Hepatocyte (in vitro differentiated cells): ENCODE results near the gene ADCY2. TPM values are rescaled to one million over a fixed set of nuclear protein-coding genes. Genes with fewer than 3 reads are reported as not detected.

Source experiments
- DNase-seq: peaks from one replicate; pipeline ENCODE4 v3.0.0-alpha.2; 2016; ENCODE audit warnings: low spot score
- H2AFZ ChIP-seq: fragments of 200-600 bp; sonication (generic); 2 replicates; pipeline ENCODE4 v1.6.0; 2016; ENCODE audit warnings: antibody characterized with exemption, mild to moderate bottlenecking
- H3K27ac ChIP-seq: fragments of 200-600 bp; sonication (generic); 2 replicates; pipeline ENCODE4 v1.5.1; 2016; ENCODE audit warnings: mild to moderate bottlenecking
- H3K27me3 ChIP-seq: fragments of 200-600 bp; sonication (generic); 2 replicates; pipeline ENCODE4 v1.6.1; 2016
- H3K36me3 ChIP-seq: fragments of 200-600 bp; sonication (generic); replicated peaks from 2 replicates; pipeline ENCODE4 v1.5.1; 2016; ENCODE audit warnings: low read depth; ENCODE audit not compliant: insufficient read depth
- H3K4me1 ChIP-seq: fragments of 200-600 bp; sonication (generic); 2 replicates; pipeline ENCODE4 v1.5.1; 2016; ENCODE audit warnings: mild to moderate bottlenecking, moderate library complexity; ENCODE audit not compliant: insufficient read depth
- H3K4me2 ChIP-seq: fragments of 200-600 bp; sonication (generic); 2 replicates; pipeline ENCODE4 v1.6.0; 2016
- H3K4me3 ChIP-seq: fragments of 200-600 bp; sonication (generic); 2 replicates; pipeline ENCODE4 v1.5.1; 2016; ENCODE audit warnings: mild to moderate bottlenecking
- H3K79me2 ChIP-seq: fragments of 200-600 bp; sonication (generic); 2 replicates; pipeline ENCODE4 v1.6.0; 2017; ENCODE audit warnings: mild to moderate bottlenecking
- H3K9me2 ChIP-seq: fragments of 200-600 bp; sonication (generic); replicated peaks from 2 replicates; pipeline ENCODE4 v1.6.0; 2017; ENCODE audit warnings: mild to moderate bottlenecking; ENCODE audit not compliant: insufficient read depth
- H3K9me3 ChIP-seq: fragments of 200-600 bp; sonication (generic); 2 replicates; pipeline ENCODE4 v1.5.1; 2016; ENCODE audit warnings: low read depth, mild to moderate bottlenecking
- H4K20me1 ChIP-seq: fragments of 200-600 bp; sonication (generic); 2 replicates; pipeline ENCODE4 v1.6.0; 2016; ENCODE audit warnings: mild to moderate bottlenecking; ENCODE audit not compliant: insufficient read depth, poor library complexity, severe bottlenecking
- CTCF ChIP-seq: fragments of 200-600 bp; sonication (generic); IDR thresholded peaks from 2 replicates; pipeline ENCODE4 v1.5.1; 2016; ENCODE audit warnings: antibody characterized with exemption, mild to moderate bottlenecking; ENCODE audit not compliant: poor library complexity
- EZH2 ChIP-seq: fragments of 200-600 bp; sonication (generic); IDR thresholded peaks from 2 replicates; pipeline ENCODE4 v1.6.1; 2016; ENCODE audit warnings: antibody characterized with exemption, mild to moderate bottlenecking, borderline replicate concordance
- EZH2phosphoT487 ChIP-seq: fragments of 200-600 bp; sonication (generic); IDR thresholded peaks from one replicate; pipeline ENCODE4 v1.6.1; 2018; ENCODE audit warnings: antibody characterized with exemption, mild to moderate bottlenecking, low read depth, moderate library complexity; ENCODE audit not compliant: unreplicated experiment, severe bottlenecking
- WGBS: methylation state at CpG from one replicate; pipeline ENCODE4 v1.1.6; 2016; ENCODE audit warnings: low lambda C conversion rate; ENCODE audit errors: missing lambda C conversion rate; 5-methylcytosine and 5-hydroxymethylcytosine counted together
- polyA plus RNA-seq: library from polyadenylated mRNA; unstranded; fragments of >200 nt; fragmentation: Nextera tagmentation; extraction: Ambion mirVana; gene quantifications from 2 replicates; pipeline ENCODE4 v1.2.1, GENCODE V29; 2016
- total RNA-seq: library from RNA; depleted of rRNA; stranded (reverse); fragments of >200 nt; gene quantifications from 2 replicates; pipeline ENCODE4 v1.2.3, GENCODE V29; 2014

ADCY2 gene
- total and polyA plus RNA-seq, 2 experiments from 2014 or later, result 3.2 to 8.5 TPM

- H3K79me2 ChIP-seq, result no peaks in the 10 kb centered on the region
- H3K27me3 ChIP-seq, result peaks cover 26% of the 10 kb centered on the region
- no peak overlapping the region for H3K27ac ChIP-seq
- H3K9me2 ChIP-seq, result no peaks in the 10 kb centered on the region
- peak overlapping the region; percentile 43 for H2AFZ ChIP-seq
- no peaks in the 10 kb centered on the region for H3K4me1 ChIP-seq
- TF ChIP-seq EZH2phosphoT487 (no peak), EZH2 (peak; percentile 11), CTCF (no peak)
- H3K4me2 ChIP-seq, result peak overlapping the region; percentile 82
- no peaks in the 10 kb centered on the region for H4K20me1 ChIP-seq
- no peak for DNase-seq
- H3K9me3 ChIP-seq, result no peaks in the 10 kb centered on the region
- H3K4me3 ChIP-seq, result peak overlapping the region; percentile 8
- WGBS, result 17% methylated on average over 1 of the region's 31 CpGs
- H3K36me3 ChIP-seq, result no peaks in the 10 kb centered on the region
Measured at GRCh38 chr5:7395432-7395946, 449 bp upstream of the ADCY2 start.

- 2% methylated on average over 27 of the region's 27 CpGs for WGBS
- TF ChIP-seq CTCF, result peak; percentile 48
- TF ChIP-seq EZH2, result no peak
- Histone ChIP-seq H4K20me1 (no peaks in the 10 kb centered on the region), H3K36me3 (no peaks in the 10 kb centered on the region), H3K9me2 (no peaks in the 10 kb centered on the region), H3K27ac (no peak overlapping the region), H2AFZ (peak overlapping the region; percentile 54), H3K4me2 (peak overlapping the region; percentile 88), H3K79me2 (no peaks in the 10 kb centered on the region), H3K4me1 (no peaks in the 10 kb centered on the region), H3K4me3 (peak overlapping the region; percentile 49), H3K9me3 (no peaks in the 10 kb centered on the region), H3K27me3 (peaks cover 28% of the 10 kb centered on the region)
- DNase-seq, result peak; percentile 49
Measured at GRCh38 chr5:7396713-7397454, 946 bp downstream of the ADCY2 start.

GRCh38 chr5:7397937-7398336 is 2.0 kb downstream of the ADCY2 start:
- Histone ChIP-seq H3K27me3 (peaks cover 34% of the 10 kb centered on the region), H4K20me1 (no peaks in the 10 kb centered on the region), H3K9me2 (no peaks in the 10 kb centered on the region), H3K4me2 (peak overlapping the region; percentile 88), H3K9me3 (no peaks in the 10 kb centered on the region), H3K36me3 (no peaks in the 10 kb centered on the region), H2AFZ (no peak overlapping the region), H3K79me2 (no peaks in the 10 kb centered on the region), H3K27ac (no peak overlapping the region), H3K4me3 (no peak overlapping the region), H3K4me1 (no peaks in the 10 kb centered on the region)
- no peak for DNase-seq
- TF ChIP-seq EZH2 (no peak), CTCF (no peak)
